Activated T-helper 2 cell treated with anti-CD3 and anti-CD28 coated beads, Interferon-gamma antibody, Interleukin-2, Interleukin-4, amounts not matched to agents 10 μg/mL and 5 μg/mL and 100 μg/mL, durations not matched to agents 14 hours and 24 hours and 36 hours (primary cell): ENCODE data around the gene CEBPG. TPM values are rescaled to one million over a fixed set of nuclear protein-coding genes. Genes with fewer than 3 reads are reported as not detected.

Experiments used
- DNase-seq: peaks from one replicate; pipeline ENCODE4 v3.0.0; 2021; ENCODE audit warnings: low spot score
- H3K27ac Mint-ChIP-seq: one replicate; pipeline ENCODE4 v1.8.0; 2021; ENCODE audit warnings: mixed read lengths
- H3K27me3 Mint-ChIP-seq: one replicate; pipeline ENCODE4 v1.8.0; 2021; ENCODE audit warnings: low read depth, mixed read lengths
- H3K36me3 Mint-ChIP-seq: one replicate; pipeline ENCODE4 v1.8.0; 2021; ENCODE audit warnings: low read depth, mixed read lengths
- H3K4me1 Mint-ChIP-seq: one replicate; pipeline ENCODE4 v1.8.0; 2021; ENCODE audit warnings: low read depth, mixed read lengths
- H3K4me3 Mint-ChIP-seq: one replicate; pipeline ENCODE4 v1.8.0; 2021; ENCODE audit warnings: low read depth, mild to moderate bottlenecking, moderate library complexity, mixed read lengths
- H3K9me3 Mint-ChIP-seq: one replicate; pipeline ENCODE4 v1.8.0; 2021; ENCODE audit warnings: mixed read lengths
- intact Hi-C: fragments of 100-400 bp; cut with micrococcal nuclease; formaldehyde crosslinking; loops from one replicate; pipeline ENCODE4 v1.15.1; 2023
- total RNA-seq: library from RNA; stranded (reverse); gene quantifications from 2 replicates; pipeline ENCODE4 v1.2.3, GENCODE V29; 2022

The CEBPG gene
- total RNA-seq, 1 donor from 2014 or later = 26.1 TPM

DNA sequence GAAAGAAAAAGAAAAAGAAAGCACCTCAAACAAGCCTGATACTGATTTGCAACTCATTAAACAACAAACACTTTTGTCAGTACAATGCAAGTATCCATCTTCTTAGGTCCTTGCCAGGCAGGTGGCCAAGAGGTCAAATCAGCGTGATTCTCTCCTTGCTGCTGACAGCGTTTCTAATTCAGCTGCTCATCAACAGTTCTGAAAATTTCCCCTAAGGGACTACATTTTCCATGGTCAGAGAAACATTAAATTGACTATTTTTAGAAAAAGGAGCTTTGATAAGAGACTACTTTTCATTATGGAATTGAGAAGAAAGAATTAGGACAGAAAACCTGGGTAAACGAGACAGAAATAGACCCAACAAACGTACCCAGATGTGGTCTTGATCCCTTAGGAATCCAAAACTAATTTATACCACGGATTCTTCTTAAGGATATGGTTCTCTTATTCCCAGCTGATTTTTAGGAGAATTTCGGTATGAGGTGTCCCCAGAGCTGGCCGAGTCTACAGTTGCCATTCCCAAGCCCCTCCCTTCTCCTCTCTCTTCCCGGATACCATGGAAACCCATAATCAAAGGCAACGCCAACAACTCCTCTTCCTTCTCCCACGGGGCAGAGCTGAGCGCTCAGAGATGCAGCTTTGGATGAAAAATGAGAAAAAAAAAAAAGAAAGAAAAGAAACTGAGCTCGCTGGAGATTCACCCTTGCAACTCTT, 29.5 kb upstream of the CEBPG start:
- intact Hi-C loops = no loop called here
- no peak overlapping the region for H3K27ac Mint-ChIP-seq
- H3K4me1 Mint-ChIP-seq = no peaks in the 10 kb centered on the region
- DNase-seq = no peak
- no peak overlapping the region for H3K4me3 Mint-ChIP-seq
- peaks cover 36% of the 10 kb centered on the region for H3K27me3 Mint-ChIP-seq
- H3K9me3 Mint-ChIP-seq = no peaks in the 10 kb centered on the region
- H3K36me3 Mint-ChIP-seq = no peaks in the 10 kb centered on the region

DNA sequence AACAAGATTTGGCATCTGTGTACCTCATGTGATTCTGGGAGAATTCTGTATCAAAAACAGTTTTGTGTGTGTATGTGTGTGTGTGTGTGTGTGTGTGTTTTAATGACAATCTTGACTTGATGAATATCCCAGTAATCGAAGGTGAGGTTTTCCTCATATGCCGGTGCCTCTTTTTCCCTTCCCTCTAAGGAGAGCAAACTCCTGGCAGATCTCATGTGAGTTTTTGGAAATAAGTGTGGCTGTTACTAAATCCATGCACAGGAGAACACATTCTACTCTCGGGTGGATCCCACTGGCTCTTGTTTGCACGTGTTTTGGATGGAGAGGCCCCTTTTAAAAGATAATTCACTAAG, 29.0 kb upstream of the CEBPG start:
- Mint-ChIP-seq H3K4me3 (no peak overlapping the region), H3K27me3 (peaks cover 34% of the 10 kb centered on the region), H3K36me3 (no peaks in the 10 kb centered on the region), H3K27ac (no peak overlapping the region), H3K4me1 (no peaks in the 10 kb centered on the region), H3K9me3 (no peaks in the 10 kb centered on the region)
- intact Hi-C loops = no loop called here
- no peak for DNase-seq

DNA sequence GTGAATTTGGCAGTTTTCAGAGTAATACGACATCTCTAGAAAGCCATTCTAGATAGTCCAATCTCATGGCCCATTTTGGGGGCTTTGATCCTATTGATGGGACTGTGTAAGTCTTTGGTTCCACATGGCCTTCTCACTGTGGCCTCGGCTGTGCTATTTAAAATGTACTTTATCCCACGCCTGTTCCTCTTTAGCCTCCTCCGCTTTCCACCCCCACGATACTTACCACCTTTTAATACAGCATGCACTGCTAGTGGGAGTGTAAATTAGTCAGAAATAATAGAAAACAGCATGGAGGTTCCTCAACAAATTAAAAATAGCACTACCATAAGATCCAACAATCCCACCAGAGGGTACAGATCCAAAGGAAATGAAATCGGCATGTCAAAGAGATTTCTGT, 28.3 kb upstream of the CEBPG start:
- intact Hi-C loops = no loop called here
- peaks cover 34% of the 10 kb centered on the region for H3K27me3 Mint-ChIP-seq
- no peak for DNase-seq
- no peaks in the 10 kb centered on the region for H3K36me3 Mint-ChIP-seq
- H3K27ac Mint-ChIP-seq = no peak overlapping the region
- no peak overlapping the region for H3K4me3 Mint-ChIP-seq
- no peaks in the 10 kb centered on the region for H3K4me1 Mint-ChIP-seq
- no peaks in the 10 kb centered on the region for H3K9me3 Mint-ChIP-seq

DNA sequence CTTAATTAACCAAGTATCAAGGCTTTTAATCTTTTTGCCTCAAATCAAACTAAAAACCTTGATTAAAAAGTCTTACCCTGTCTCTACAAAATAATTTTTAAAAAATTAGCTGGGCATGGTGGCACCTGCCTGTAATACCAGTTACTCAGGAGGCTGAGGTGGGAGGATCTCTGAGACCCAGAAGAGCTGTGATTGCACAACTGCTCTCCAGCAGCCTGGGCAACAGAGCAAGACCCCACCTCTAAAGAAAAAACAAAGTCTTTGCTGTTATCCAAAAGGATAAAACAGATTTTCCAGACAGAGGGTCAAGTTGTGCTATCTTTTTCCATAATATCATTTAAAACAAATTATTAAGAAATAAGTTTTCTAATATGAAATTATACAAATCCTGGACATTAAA, 26.8 kb upstream of the CEBPG start:
- intact Hi-C loops = no loop called here
- Mint-ChIP-seq H3K4me3 (no peak overlapping the region), H3K4me1 (no peaks in the 10 kb centered on the region), H3K27ac (no peak overlapping the region), H3K27me3 (peaks cover 23% of the 10 kb centered on the region), H3K9me3 (no peaks in the 10 kb centered on the region), H3K36me3 (no peaks in the 10 kb centered on the region)
- DNase-seq = no peak

DNA sequence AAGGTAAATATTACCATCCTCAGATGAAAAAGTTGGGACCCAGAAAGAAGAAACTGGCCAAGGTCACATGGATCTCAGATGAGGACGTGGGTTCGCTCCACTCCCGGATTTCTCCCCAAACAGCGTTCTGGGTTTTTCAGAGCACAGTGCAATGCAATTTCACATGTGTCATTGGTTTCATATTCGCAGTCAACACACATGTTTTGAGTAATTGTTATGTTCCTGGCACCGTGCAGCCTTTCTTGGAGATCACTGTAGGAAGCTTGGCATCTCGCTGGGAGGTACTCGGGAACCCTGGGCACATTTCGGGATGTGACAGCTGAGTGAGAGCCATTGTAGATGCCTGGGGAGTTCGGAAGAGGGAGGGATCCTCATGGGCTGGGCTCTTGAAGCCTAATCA, 26.2 kb upstream of the CEBPG start:
- no peak for DNase-seq
- Mint-ChIP-seq H3K27ac (no peak overlapping the region), H3K4me3 (no peak overlapping the region), H3K27me3 (peaks cover 21% of the 10 kb centered on the region), H3K36me3 (no peaks in the 10 kb centered on the region), H3K9me3 (no peaks in the 10 kb centered on the region), H3K4me1 (no peaks in the 10 kb centered on the region)
- intact Hi-C loops = no loop called here

DNA sequence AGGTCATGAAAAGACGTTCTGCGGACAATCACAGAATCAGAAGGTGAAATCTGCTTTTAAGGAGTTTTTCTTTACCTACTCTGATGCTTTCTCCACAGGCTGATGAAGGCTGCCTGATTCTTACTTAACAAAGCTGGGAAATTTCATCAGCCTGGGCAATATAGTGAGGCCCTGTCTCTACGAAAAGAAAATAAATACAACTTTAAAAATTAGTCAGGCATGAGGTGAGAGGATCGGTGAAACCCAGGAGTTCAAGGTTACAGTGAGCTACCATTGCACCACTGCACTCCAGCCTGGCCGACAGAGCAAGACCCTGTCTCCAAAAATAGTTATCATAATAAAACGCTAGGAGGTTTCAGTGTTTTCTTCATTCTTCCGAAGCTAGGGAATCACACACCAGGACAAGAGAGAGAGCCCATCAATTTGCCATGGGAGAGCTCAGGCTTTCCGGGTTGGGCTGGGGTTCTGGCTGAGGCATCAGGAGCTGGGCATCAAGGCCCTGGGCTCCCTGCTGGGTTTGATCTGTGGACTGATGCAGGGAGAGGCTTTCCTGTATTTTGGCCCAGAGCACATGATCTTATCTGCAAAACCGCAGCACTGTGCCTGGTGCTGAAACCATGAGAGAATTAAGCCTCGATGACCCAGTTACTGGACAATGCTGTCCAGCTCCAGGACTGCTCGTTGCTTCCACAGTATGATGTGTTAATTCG, 25.1 kb upstream of the CEBPG start:
- DNase-seq = no peak
- peaks cover 15% of the 10 kb centered on the region for H3K27me3 Mint-ChIP-seq
- no peaks in the 10 kb centered on the region for H3K9me3 Mint-ChIP-seq
- no peaks in the 10 kb centered on the region for H3K4me1 Mint-ChIP-seq
- H3K36me3 Mint-ChIP-seq = no peaks in the 10 kb centered on the region
- no peak overlapping the region for H3K4me3 Mint-ChIP-seq
- intact Hi-C loops = no loop called here
- no peak overlapping the region for H3K27ac Mint-ChIP-seq

DNA sequence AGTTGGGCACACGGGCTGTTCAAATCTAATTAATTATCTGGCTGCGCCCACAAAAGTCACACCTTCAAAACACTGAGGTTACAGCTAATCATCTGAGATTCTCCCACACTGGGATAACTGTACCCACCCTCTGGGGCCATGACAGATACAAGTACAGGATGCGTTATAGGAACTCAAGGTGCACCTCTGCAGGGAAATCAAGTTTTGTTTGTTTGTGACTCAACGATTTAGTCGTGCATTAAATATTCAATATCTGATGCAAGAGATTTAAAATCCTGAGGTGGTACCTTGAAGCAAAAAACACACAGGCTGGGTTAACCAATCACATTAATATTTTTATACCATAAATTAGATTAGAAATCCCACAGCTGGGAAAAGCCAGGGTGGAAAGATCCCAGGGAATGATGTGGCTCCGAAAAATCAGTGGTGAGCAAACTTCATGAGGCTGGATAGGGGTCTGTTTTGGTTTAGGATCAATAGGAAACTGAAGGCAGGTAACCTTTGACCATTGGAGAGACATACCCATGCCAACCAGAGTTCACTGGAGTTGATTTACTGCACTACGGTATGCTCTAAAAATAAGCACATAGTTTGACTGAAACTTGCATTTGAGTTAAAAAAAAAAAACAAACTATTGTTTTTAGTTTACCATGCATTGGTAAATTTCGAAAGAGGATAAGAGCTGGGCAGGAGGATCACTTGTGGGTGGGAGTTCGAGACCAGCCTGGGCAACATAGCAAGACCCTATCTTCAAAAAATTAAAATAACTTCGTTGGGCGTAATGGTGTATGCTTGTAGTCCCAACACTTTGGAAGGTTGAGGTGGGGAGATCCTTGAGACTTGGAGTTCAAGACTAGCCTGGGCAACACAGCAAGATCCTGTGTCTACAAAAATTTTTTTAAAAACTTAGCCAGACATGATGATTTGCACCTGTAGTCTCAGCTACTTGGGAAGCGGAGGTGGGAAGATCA, 23.9 kb upstream of the CEBPG start:
- Mint-ChIP-seq H3K27me3 (peaks cover 11% of the 10 kb centered on the region), H3K4me1 (no peaks in the 10 kb centered on the region), H3K36me3 (no peaks in the 10 kb centered on the region), H3K9me3 (no peaks in the 10 kb centered on the region), H3K27ac (no peak overlapping the region), H3K4me3 (no peak overlapping the region)
- intact Hi-C loops = no loop called here
- DNase-seq = no peak

DNA sequence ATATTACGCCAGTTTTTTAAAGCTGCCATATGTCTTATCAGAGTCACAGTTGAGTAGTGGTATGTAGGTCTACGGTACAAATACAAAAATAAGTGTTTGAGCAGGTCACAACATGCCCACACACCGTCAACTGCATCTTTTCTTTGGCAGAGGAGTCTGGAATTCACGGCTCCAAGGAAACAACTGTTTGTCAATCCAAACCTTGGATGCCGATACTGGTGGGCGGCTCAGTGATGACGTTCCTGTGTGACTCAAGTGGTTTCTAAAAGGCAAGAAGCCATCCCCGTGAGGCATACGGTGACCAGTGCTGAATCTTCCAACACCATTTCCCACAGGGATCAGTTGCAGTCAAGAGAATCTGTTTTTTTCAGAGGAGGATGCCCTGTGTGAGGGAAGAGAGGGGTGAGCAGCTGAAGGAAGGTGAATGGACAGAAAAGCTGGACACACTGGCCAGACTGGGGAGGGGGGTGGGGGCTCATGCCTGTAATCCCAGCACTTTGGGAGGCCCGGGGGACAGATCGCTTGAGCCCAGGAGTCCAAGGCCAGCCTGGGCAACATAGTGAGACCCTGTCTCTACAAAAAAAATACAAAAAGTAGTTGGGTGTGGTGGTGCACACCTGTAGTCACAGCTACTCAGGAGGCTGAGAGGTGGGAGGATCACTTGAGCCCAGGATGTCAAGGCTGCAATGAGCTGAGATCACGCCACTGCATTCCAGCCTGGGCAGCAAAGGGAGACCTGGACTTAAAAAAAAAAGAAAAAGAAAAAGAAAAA, 22.8 kb upstream of the CEBPG start:
- Mint-ChIP-seq H3K27ac (no peak overlapping the region), H3K4me3 (no peak overlapping the region), H3K4me1 (no peaks in the 10 kb centered on the region), H3K9me3 (no peaks in the 10 kb centered on the region), H3K27me3 (peaks cover 6% of the 10 kb centered on the region), H3K36me3 (no peaks in the 10 kb centered on the region)
- no peak for DNase-seq
- intact Hi-C loops = no loop called here

DNA sequence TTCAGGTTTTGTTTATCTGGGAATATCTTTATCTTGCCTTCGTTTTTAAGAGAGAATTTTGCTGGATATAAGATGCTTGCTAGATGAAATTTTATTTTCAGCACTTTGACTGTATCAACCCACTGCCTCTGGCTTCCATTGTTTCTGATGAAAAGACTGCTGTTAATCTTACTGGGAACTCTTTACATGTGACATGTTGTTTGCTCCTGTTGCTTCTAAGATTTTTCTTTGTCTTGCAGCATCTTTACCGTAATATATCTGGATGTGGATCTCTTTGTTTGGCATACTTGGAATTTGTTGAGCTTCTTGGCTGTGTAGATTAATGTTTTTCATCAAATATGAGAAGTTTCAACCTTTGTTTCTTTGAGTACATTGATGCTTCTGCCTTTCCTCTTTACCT, 18.0 kb upstream of the CEBPG start:
- Mint-ChIP-seq H3K27ac (no peak overlapping the region), H3K4me1 (no peaks in the 10 kb centered on the region), H3K27me3 (no peaks in the 10 kb centered on the region), H3K36me3 (no peaks in the 10 kb centered on the region), H3K9me3 (no peaks in the 10 kb centered on the region), H3K4me3 (no peak overlapping the region)
- no peak for DNase-seq
- intact Hi-C loops = no loop called here

DNA sequence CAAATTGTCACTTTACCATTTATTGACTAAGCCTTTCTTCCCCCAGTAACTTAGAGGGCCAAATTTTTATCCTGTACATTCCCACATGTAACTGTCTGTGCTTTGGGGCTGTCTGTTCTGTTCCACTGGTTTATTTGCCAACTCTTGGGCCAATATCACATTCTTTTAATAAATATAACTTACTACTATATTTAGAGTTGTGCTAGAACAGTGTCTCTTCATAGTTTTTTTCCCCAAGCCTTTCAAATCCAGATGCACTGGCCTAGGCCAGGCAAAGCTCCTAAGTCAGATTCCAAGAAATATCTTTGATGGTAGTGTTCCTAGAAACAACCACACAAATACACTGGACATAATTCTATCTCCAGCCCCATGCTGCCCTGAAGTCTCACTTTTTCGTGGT, 16.0 kb upstream of the CEBPG start:
- Mint-ChIP-seq H3K27me3 (peaks cover 4% of the 10 kb centered on the region), H3K4me1 (no peaks in the 10 kb centered on the region), H3K27ac (no peak overlapping the region), H3K36me3 (no peaks in the 10 kb centered on the region), H3K4me3 (no peak overlapping the region), H3K9me3 (no peaks in the 10 kb centered on the region)
- intact Hi-C loops = no loop called here
- DNase-seq = no peak

DNA sequence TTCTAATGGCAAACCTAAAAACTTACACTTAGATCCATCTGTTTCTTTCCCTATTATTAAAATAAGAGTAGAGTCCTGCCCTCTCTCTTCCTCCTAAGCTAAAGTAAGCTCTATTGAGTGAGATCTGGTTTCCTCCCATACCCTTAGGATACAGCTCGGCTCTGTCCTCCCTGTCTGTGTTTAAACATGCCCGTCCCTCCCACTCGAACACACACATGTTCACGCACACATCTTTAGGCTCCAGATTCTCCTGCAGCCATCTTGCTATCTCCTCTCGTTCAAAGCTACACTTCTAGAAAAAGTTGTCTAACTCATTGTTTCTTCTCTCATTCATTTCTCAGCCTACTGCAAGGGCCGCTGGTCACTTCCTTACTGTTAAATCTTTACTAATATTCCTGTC, 15.1 kb upstream of the CEBPG start:
- intact Hi-C loops = no loop called here
- no peaks in the 10 kb centered on the region for H3K9me3 Mint-ChIP-seq
- DNase-seq = no peak

DNA sequence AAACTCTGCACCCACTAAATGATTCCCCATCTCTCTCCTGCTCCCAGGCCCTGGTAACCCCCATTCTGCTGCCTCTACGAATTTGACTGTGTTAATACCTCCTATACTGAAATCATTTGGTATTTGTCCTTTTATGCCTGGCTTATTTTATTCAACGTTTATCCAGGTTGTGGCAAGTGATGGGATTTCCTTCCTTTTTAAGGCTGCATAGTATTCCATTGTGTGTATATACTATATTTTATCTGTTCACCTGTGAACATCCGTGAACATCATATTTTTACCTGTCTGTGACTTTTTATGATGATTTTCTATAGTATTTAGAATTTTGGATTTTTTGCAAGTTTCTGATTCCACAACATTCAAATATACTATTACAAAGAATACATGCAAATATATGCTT, 13.9 kb upstream of the CEBPG start:
- H3K36me3 Mint-ChIP-seq = no peaks in the 10 kb centered on the region
- no peaks in the 10 kb centered on the region for H3K4me1 Mint-ChIP-seq
- intact Hi-C loops = no loop called here
- H3K9me3 Mint-ChIP-seq = no peaks in the 10 kb centered on the region
- no peak for DNase-seq
- peaks cover 5% of the 10 kb centered on the region for H3K27me3 Mint-ChIP-seq
- no peak overlapping the region for H3K4me3 Mint-ChIP-seq
- no peak overlapping the region for H3K27ac Mint-ChIP-seq

More for the DNA sequence above, 15.1 kb upstream of the CEBPG start:
- Mint-ChIP-seq H3K4me3 (no peak overlapping the region), H3K36me3 (no peaks in the 10 kb centered on the region), H3K27ac (no peak overlapping the region), H3K27me3 (peaks cover 5% of the 10 kb centered on the region), H3K4me1 (no peaks in the 10 kb centered on the region)
